ENCODE measurements around the gene SYT15B.
"Not testable (repeated sequence)": the region's sequence is repeated elsewhere in the genome, so short reads cannot be mapped to it uniquely, and the experiment has no call there.

DNA sequence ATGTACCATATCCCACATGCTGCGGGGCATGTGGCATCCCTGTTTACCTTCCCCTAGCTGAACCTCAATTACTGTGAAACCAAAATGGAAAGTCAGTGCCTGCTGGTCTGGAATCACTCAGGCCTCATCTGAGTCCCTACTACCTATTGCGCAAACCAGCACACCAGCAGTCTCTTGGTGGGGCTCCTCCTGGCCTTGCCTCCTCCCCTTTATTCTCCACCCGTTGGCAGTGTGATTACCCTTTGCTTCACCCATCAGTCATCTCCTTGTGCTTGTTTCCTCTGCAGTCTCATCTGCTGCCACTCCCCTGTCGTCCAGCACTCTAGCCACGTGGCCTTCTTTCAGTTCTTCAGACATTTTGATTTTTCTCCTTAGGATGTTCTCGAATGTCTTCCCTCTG lies 39.3 kb downstream of the SYT15B start:
- not testable (repeated sequence) for TF ChIP-seq ZNF565 (CRISPR knock-in tag; conservative IDR thresholded peaks at IDR 0.05; ENCODE audit: low read depth); BACH2 (CRISPR knock-in tag; IDR thresholded peaks at IDR 0.05; ENCODE audit: borderline replicate concordance); ZFP3 (CRISPR knock-in tag; IDR thresholded peaks at IDR 0.05); ESRRG (CRISPR knock-in tag; IDR thresholded peaks at IDR 0.05); ZC3H10 (CRISPR knock-in tag; IDR thresholded peaks at IDR 0.05); ZNF8 (CRISPR knock-in tag; IDR thresholded peaks at IDR 0.05); ISL1 (CRISPR knock-in tag; IDR thresholded peaks at IDR 0.05)
- TF ChIP-seq, protein P1, sequence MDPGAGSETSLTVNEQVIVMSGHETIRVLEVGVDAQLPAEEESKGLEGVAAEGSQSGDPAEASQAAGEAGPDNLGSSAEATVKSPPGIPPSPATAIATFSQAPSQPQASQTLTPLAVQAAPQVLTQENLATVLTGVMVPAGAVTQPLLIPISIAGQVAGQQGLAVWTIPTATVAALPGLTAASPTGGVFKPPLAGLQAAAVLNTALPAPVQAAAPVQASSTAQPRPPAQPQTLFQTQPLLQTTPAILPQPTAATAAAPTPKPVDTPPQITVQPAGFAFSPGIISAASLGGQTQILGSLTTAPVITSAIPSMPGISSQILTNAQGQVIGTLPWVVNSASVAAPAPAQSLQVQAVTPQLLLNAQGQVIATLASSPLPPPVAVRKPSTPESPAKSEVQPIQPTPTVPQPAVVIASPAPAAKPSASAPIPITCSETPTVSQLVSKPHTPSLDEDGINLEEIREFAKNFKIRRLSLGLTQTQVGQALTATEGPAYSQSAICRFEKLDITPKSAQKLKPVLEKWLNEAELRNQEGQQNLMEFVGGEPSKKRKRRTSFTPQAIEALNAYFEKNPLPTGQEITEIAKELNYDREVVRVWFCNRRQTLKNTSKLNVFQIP (CRISPR knock-in tag; IDR thresholded peaks at IDR 0.05; ENCODE audit: borderline replicate concordance, low read depth): not testable (repeated sequence)
- TF ChIP-seq, protein P2, sequence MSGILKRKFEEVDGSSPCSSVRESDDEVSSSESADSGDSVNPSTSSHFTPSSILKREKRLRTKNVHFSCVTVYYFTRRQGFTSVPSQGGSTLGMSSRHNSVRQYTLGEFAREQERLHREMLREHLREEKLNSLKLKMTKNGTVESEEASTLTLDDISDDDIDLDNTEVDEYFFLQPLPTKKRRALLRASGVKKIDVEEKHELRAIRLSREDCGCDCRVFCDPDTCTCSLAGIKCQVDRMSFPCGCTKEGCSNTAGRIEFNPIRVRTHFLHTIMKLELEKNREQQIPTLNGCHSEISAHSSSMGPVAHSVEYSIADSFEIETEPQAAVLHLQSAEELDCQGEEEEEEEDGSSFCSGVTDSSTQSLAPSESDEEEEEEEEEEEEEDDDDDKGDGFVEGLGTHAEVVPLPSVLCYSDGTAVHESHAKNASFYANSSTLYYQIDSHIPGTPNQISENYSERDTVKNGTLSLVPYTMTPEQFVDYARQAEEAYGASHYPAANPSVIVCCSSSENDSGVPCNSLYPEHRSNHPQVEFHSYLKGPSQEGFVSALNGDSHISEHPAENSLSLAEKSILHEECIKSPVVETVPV (CRISPR knock-in tag; IDR thresholded peaks at IDR 0.05): not testable (repeated sequence)
- TF ChIP-seq, protein P3, sequence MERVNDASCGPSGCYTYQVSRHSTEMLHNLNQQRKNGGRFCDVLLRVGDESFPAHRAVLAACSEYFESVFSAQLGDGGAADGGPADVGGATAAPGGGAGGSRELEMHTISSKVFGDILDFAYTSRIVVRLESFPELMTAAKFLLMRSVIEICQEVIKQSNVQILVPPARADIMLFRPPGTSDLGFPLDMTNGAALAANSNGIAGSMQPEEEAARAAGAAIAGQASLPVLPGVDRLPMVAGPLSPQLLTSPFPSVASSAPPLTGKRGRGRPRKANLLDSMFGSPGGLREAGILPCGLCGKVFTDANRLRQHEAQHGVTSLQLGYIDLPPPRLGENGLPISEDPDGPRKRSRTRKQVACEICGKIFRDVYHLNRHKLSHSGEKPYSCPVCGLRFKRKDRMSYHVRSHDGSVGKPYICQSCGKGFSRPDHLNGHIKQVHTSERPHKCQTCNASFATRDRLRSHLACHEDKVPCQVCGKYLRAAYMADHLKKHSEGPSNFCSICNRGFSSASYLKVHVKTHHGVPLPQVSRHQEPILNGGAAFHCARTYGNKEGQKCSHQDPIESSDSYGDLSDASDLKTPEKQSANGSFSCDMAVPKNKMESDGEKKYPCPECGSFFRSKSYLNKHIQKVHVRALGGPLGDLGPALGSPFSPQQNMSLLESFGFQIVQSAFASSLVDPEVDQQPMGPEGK (CRISPR knock-in tag; IDR thresholded peaks at IDR 0.05; ENCODE audit: borderline replicate concordance): not testable (repeated sequence)
- TF ChIP-seq, protein P4, sequence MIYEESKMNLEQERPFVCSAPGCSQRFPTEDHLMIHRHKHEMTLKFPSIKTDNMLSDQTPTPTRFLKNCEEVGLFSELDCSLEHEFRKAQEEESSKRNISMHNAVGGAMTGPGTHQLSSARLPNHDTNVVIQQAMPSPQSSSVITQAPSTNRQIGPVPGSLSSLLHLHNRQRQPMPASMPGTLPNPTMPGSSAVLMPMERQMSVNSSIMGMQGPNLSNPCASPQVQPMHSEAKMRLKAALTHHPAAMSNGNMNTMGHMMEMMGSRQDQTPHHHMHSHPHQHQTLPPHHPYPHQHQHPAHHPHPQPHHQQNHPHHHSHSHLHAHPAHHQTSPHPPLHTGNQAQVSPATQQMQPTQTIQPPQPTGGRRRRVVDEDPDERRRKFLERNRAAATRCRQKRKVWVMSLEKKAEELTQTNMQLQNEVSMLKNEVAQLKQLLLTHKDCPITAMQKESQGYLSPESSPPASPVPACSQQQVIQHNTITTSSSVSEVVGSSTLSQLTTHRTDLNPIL (CRISPR knock-in tag; IDR thresholded peaks at IDR 0.05; ENCODE audit: low read depth): not testable (repeated sequence)
